Upper lobe of left lung (tissue), 6 donors: Measurements from ENCODE around the gene LRP1-AS. TPM values are rescaled to one million over a fixed set of nuclear protein-coding genes. Genes with fewer than 3 reads are reported as not detected.
A peak's percentile ranks its signal among the peaks of the same experiment; 100 is the strongest.

ENCODE experiments used
- ATAC-seq, 2 donors: fragments of 200-7000 bp; cut with Tn5 transposase; one replicate each; pipeline ENCODE4 v1.9.1; 2022; ENCODE audit warnings: mild to moderate bottlenecking in 2 of 2, moderate library complexity in 2 of 2; ENCODE audit not compliant: low FRiP score in 2 of 2
- DNase-seq, 2 donors: peaks; one replicate each; pipeline ENCODE4 v3.0.0-alpha.2; 2019 to 2020
- H3K27ac ChIP-seq, 4 donors: fragments of 200-600 bp; sonication (generic); one replicate each; pipeline ENCODE4 v1.5.1; 2016 to 2019
- H3K27me3 ChIP-seq, 4 donors: fragments of 200-600 bp; sonication (generic); one replicate each; pipeline ENCODE4 v1.5.1; 2017 to 2019
- H3K36me3 ChIP-seq, 4 donors: fragments of 200-600 bp; sonication (generic); one replicate each; pipeline ENCODE4 v1.5.1; 2016 to 2019
- H3K4me1 ChIP-seq, 4 donors: fragments of 200-600 bp; sonication (generic); one replicate each; pipeline ENCODE4 v1.5.1; 2018 to 2019
- H3K4me3 ChIP-seq, 4 donors: fragments of 200-600 bp; sonication (generic); one replicate each; pipeline ENCODE4 v1.5.1; 2017 to 2019; ENCODE audit warnings: mild to moderate bottlenecking in 2 of 4, moderate library complexity in 1 of 4
- H3K9me3 ChIP-seq, 4 donors: fragments of 200-600 bp; sonication (generic); one replicate each; pipeline ENCODE4 v1.5.1; 2018 to 2019
- CTCF ChIP-seq, 6 experiments: fragments of 450-650 bp in 4 of 6; fragments of 200-600 bp in 2 of 6; sonication (generic) in 2 of 6; IDR thresholded peaks; one replicate each; pipeline ENCODE4 v1.5.1; 2016 to 2019; ENCODE audit warnings: antibody characterized with exemption in 6 of 6
- EP300 ChIP-seq, 4 donors: sonication (generic); formaldehyde crosslinking; IDR thresholded peaks; one replicate each; pipeline ENCODE4 v1.5.1; 2017; ENCODE audit warnings: antibody characterized with exemption in 4 of 4, control low read depth in 2 of 4
- POLR2A ChIP-seq, 4 donors: fragments of 450-650 bp; IDR thresholded peaks; one replicate each; pipeline ENCODE4 v1.5.1; 2016 to 2017; ENCODE audit warnings: antibody characterized with exemption in 4 of 4, mild to moderate bottlenecking in 2 of 4
- POLR2AphosphoS5 ChIP-seq, 2 donors: sonication (generic); formaldehyde crosslinking; IDR thresholded peaks; one replicate each; pipeline ENCODE4 v1.5.1; 2017; ENCODE audit warnings: antibody characterized with exemption in 2 of 2
- WGBS, 2 donors: methylation state at CpG; one replicate each; pipeline ENCODE4 v1.1.5; 2017 to 2018; 5-methylcytosine and 5-hydroxymethylcytosine counted together
- total RNA-seq, 6 donors: library from RNA; depleted of rRNA in 4 of 6; stranded (reverse); fragments of >200 nt in 4 of 6; gene quantifications; one replicate each; pipeline versions ENCODE4 v1.1.0 to v1.2.1, GENCODE V29; 2016 to 2021
- donor health status: DM: no; HTN: no; CAD: no; lungs with moderate emphysema.
- donor health status: DM: no; HTN: yes; CAD: no; lungs with severe emphysema.

LRP1-AS gene
- total RNA-seq, 6 donors from 2014 or later: not detected

GRCh38 chr12:57127101-57127725, 20.2 kb downstream of the LRP1-AS start:
- ATAC-seq: peak; percentile 53 to 79
- DNase-seq: peak in 1 of 2 donors; percentile 92
- peak overlapping the region; percentile 51 to 80 (median 70) for H3K4me3 ChIP-seq
- H3K36me3 ChIP-seq: no peaks in the 10 kb centered on the region
- peaks cover 0 to 4% (median 0%) of the 10 kb centered on the region in 4 donors for H3K27me3 ChIP-seq
- H3K4me1 ChIP-seq: peaks cover 18 to 34% (median 26%) of the 10 kb centered on the region in 4 donors
- peak overlapping the region; percentile 79 to 98 (median 94) for H3K27ac ChIP-seq
- peak in 1 of 4 donors; percentile 43 for TF ChIP-seq EP300 (IDR thresholded peaks at IDR 0.05)
- peak in 4 of 6 experiments; percentile 20 to 50 (median 29) for TF ChIP-seq CTCF (IDR thresholded peaks at IDR 0.05)
- TF ChIP-seq POLR2A (IDR thresholded peaks at IDR 0.05): peak in 1 of 4 donors; percentile 44
- peak in 1 of 2 donors; percentile 61 for TF ChIP-seq POLR2AphosphoS5 (IDR thresholded peaks at IDR 0.05)
- no peaks in the 10 kb centered on the region for H3K9me3 ChIP-seq
- 2 to 3% methylated on average over 16 to 26 of the region's 26 CpGs for WGBS, 2 donors

GRCh38 chr12:57126561-57126960, 20.9 kb downstream of the LRP1-AS start:
- 32 to 59% methylated on average over 6 to 7 of the region's 7 CpGs for WGBS, 2 donors
- Histone ChIP-seq H3K9me3 (no peaks in the 10 kb centered on the region), H3K4me3 (peak overlapping the region in 1 of 4 donors; percentile 70), H3K36me3 (no peaks in the 10 kb centered on the region), H3K27ac (peak overlapping the region; percentile 79 to 98 (median 94)), H3K4me1 (peaks cover 14 to 27% (median 20%) of the 10 kb centered on the region in 4 donors), H3K27me3 (peaks cover 0 to 4% (median 0%) of the 10 kb centered on the region in 4 donors)
- DNase-seq: no peak
- TF ChIP-seq POLR2A (IDR thresholded peaks at IDR 0.05) (no peak), EP300 (IDR thresholded peaks at IDR 0.05) (no peak), CTCF (IDR thresholded peaks at IDR 0.05) (no peak), POLR2AphosphoS5 (IDR thresholded peaks at IDR 0.05) (no peak)
- no peak for ATAC-seq

GRCh38 chr12:57126061-57126460, 21.4 kb downstream of the LRP1-AS start:
- peaks cover 11 to 22% (median 18%) of the 10 kb centered on the region in 4 donors for H3K4me1 ChIP-seq
- DNase-seq: no peak
- WGBS, 2 donors: 84 to 93% methylated on average over 11 of the region's 11 CpGs
- no peaks in the 10 kb centered on the region for H3K36me3 ChIP-seq
- no peak overlapping the region for H3K27ac ChIP-seq
- H3K27me3 ChIP-seq: peaks cover 0 to 4% (median 0%) of the 10 kb centered on the region in 4 donors
- ATAC-seq: no peak
- TF ChIP-seq CTCF (IDR thresholded peaks at IDR 0.05) (no peak), POLR2AphosphoS5 (IDR thresholded peaks at IDR 0.05) (no peak), EP300 (IDR thresholded peaks at IDR 0.05) (no peak), POLR2A (IDR thresholded peaks at IDR 0.05) (no peak)
- H3K9me3 ChIP-seq: no peaks in the 10 kb centered on the region
- no peak overlapping the region for H3K4me3 ChIP-seq

- ATAC-seq (peak; percentile 68 to 79), DNase-seq (peak in 1 of 2 donors; percentile 75)
- no peak overlapping the region for H3K27ac ChIP-seq
- TF ChIP-seq CTCF (IDR thresholded peaks at IDR 0.05) (peak; percentile 84 to 95 (median 90)), POLR2AphosphoS5 (IDR thresholded peaks at IDR 0.05) (no peak)
- H3K36me3 ChIP-seq: no peaks in the 10 kb centered on the region
- no peaks in the 10 kb centered on the region for H3K9me3 ChIP-seq
- H3K4me3 ChIP-seq: no peak overlapping the region
- peaks cover 9 to 19% (median 11%) of the 10 kb centered on the region in 4 donors for H3K4me1 ChIP-seq
- WGBS, 2 donors: 13 to 14% methylated on average over 10 of the region's 10 CpGs
- H3K27me3 ChIP-seq: peaks cover 0 to 4% (median 0%) of the 10 kb centered on the region in 4 donors
These were observed 23.1 kb downstream of the LRP1-AS start for GRCh38 chr12:57124261-57124877.
